Kidney glomerular epithelial cell (primary cell): ENCODE results near the gene DIP2B.
A peak's percentile ranks its signal among the peaks of the same experiment; 100 is the strongest.
"Not testable (repeated sequence)": the region's sequence is repeated elsewhere in the genome, so short reads cannot be mapped to it uniquely, and the experiment has no call there.

ENCODE experiments used
- DNase-seq: peaks from one replicate; lab custom pipeline; 2025; lab: John Stamatoyannopoulos, UW

The DIP2B gene

DNA sequence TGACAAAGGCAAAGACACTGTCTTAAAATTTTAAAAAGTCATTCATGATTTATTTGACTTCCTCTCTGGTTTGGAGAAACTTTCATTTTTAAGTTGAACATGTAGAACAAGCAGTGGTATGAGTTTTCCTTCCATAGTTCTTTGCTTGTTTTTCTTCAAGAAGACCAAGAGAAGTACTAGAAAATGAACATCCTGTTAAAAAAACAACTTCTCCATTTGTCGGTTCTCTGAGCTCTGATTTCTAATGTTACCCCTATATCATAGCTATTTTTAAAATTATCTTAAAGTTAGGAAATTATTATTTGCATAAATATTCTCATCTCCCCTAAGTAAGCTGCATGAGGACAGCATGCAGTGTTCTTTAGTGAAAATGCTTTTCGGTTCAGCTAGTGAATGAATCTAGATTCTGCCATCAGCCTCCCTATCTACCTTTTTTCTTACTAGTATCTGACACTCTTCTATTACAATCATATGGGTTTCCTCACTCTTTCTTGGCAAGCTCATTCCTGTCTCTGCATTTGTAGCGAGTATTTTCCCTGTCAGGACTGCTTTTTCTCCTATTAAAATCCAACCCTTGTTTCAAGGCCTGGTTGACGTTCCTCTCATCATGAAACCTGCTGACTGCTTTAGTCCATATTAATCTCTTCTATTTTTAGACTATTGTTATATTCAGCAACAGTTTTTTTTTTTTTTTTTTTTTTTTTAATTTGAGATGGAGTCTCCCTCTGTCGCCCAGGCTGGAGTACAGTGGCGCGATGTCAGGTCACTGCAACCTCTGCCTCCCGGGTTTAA lies 15.8 kb downstream of the DIP2B start:
- DNase-seq: no peak

DNA sequence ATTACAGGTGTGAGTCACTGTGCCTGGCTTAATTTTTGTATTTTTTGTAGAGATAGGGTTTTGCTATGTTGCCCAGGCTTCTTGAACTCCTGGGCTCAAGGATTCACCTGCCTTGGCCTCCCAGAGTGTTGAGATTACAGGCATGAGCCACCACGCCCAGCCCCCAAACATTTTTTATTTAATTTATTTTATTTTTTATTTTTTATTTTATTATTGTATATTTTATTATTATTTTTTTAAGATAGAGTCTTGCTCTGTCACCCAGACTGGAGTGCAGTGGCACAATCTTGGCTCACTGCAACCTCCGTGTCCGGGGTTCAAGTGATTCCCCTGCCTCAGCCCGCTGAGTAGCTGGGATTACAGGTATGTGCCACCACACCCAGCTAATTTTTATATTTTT lies 17.0 kb downstream of the DIP2B start:
- not testable (repeated sequence) for DNase-seq

DNA sequence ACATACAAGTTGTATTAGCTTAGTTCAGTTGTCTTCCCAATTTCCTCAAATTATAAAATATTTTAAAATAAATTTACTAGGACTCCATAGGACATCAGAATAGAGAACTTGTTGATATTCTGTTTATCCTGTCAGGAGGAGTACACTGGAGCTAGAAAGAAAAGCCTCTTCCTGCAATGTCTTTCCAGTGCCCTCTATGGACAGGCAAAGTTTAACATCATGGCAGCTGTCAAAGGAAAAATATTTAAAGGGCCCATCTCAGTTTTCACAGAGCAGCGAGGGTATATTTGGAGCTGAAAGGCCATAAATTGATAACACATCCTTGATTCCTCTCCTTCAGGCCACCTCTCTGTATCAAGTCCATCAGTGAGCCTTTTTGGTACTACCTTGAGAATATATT lies 19.0 kb downstream of the DIP2B start:
- DNase-seq: no peak

DNA sequence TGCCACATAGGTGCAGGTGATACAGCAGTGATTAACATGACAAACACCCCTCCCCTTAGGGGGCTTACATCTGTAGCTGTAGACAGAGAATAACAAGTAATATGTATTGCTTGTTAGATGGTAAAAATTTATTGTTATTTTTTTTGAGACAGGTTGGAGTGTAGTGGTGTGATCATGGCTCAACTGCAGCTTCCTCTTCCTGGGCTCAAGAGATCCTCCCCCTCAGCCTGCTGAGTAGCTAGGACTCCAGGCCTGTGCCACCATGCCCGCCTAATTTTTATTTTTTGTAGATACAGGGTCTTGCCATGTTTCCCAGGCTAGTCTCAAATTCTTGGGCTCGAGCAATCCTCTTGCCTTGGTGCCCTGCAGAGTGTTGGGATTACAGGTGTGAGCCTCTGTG lies 19.8 kb downstream of the DIP2B start:
- no peak for DNase-seq

DNA sequence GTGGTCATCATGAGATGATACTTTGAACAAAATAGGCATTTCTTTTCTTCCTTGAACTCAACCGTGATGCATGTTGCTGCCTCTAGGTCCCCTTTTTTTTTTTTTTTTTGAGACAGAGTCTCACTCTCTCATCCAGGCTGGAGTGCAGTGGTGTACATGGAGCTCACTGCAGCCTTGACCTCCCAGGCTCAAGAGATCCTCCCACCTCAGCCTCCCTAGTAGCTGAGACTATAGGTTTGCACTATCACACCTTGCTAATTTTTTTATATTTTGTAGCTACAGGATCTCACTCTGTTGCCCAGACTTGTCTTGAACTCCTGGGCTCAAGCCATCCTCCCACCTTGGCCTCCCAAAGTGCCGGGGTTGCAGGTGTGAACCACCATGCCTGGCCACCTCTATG lies 20.6 kb downstream of the DIP2B start:
- no peak for DNase-seq

DNA sequence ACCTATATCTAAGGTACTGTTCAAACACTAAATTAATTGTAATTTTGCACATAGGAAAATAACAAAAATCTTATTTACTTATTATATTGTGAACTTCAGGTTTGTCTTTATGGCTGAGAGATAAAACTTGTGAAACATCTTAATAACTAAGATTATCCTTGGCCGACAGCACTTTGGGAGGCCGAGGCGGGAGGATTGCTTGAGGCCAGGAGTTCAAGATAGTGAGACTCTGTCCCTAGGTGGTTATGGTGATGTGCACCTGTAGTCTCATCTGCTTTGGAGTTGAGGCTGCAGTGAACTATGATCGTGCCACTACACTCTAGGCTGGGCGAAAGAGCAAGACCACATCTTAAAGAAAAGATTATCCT lies 22.6 kb downstream of the DIP2B start:
- no peak for DNase-seq

DNA sequence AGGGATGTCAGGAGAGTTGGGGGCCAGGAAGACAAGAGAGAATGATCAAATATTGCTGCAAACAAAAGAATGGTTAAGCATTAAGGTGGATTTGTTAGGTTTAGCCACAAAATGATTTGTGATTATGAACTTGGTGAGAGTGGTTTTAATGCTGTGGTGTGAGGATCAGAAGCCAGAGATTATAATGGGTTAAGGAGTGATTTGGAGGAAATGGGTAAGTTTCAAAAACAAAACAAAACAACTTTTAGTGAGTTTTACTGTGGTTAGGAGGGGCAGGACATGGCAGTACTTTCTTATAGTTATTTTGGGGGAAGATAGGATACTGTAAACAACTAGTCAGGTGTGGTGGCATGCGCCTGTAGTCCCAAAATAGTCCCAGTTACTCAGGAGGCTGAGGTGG lies 24.0 kb downstream of the DIP2B start:
- DNase-seq: no peak

DNA sequence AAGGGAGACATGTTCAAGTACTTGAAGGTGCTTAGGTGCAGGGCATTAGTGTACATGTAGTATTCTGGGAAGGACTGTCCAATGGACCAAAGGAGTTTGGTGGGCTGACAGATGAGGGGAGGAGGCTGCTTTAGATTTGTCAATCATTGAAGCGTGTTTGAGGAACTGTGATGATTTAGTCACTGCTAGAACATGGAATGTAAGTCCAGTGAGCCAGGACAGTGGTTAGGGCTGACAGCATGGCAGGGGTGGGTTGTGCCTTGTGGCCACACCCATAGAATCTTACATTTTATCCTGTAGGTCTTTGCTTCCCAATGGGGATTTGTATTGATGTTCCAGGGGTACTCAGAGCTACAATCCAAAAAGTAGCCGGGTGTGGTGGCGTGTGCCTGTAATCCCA lies 24.6 kb downstream of the DIP2B start:
- no peak for DNase-seq

DNA sequence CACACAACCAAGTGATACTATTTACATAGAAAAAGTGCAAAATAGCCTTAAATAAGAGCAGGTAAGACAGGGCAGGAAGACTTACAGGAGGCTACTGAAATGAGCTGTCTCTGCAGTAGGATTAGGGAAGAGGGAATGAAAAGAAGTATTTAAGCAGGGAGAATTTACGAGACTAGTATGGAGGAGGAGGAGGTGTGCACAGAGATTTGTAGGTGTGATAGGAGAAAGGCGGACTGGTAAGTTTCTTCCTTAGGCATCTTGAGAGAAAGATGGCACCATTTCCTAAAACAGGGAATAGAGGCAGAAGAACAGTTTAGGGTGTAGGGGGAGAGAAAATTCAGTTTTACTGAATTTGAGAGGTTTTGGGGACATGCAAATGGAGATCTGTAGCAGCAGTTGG lies 25.7 kb downstream of the DIP2B start:
- DNase-seq: no peak

DNA sequence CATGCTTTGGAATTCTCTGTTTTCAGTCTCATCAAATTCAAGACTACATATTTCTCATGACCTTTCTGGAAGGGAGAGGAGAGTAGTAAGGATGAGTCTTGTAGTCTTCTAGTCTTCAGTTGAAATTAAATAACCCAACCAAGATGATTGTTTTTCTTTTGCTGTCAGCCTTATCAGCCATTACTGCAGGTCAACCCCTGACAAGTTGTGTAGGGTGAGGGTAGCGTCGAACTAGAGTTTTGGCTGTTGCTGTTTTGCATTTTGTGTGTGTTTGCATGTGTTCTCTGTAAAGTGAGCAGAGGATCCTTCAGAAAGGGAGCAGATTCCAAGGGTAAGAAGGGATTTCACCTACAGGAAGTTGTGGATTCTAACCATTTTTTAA lies 28.4 kb downstream of the DIP2B start:
- peak; percentile 60 for DNase-seq

DNA sequence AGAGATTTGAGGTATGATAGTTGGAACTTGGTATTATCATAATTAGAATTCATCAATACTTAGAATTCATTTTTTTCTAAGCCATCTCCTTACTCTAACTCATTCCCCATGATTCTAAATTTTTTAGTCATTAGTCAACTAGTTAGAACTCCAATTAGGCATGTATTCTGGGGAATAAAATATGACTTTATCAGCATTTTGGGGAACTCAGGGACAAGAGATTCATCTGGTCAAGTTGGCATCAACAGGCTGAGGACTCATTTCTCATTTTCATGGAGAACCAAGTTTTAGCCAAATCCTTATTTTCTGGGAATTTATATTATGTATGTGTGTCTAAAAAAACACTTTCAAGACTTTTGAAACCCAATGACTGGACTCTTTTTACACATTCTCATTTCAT lies 29.2 kb downstream of the DIP2B start:
- DNase-seq: no peak

DNA sequence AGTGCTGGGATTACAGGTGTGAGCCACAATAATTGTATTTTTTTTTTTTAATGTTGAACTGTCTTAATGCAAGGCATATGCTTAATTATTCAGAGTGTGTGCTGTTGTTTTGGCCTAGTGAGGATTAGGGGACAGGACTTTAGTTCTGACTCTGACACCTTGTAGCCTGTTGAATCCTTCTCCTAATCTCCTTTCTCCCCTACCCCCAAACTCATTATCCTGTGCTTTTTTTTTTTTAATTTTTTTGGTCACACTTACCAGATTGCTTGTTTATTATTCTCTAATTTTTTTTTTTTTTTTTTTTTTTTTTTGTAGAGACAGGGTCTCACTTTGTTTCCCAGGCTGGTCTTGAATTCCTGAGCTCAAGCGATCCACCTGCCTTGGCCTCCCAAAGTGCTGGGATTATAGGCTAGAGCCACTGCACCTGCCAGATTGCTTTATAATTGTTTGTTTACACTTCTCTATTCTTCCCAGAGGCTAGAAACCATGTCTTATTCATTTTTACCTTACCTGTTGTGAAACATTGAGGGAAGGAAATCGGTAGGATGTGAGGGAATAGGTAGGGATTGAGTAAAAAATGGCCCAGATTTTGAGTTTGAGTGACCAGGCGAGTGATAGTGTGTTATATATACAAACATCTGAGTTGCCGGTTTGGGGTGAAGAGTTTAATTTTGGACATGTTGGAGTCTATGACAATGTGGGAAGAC lies 32.2 kb downstream of the DIP2B start:
- DNase-seq: no peak

DNA sequence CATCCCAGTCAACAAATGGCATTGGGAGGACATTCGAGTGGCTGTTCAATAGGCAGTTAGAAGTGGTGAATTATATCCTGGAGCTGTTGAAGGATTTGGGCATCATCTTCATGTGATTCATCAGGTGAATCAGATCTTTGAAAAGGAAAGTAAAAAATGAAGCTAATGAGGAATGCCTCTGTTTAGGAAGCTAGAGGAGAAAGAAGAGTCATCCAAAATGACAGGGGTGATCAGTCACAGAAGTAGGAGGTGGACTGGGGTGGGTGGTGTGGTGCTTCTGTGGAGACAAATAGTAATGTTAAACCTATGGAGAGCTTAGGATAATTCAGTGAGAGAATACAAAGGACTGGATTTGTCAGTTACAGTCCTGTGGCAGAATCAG lies 32.7 kb downstream of the DIP2B start:
- peak; percentile 75 for DNase-seq

DNA sequence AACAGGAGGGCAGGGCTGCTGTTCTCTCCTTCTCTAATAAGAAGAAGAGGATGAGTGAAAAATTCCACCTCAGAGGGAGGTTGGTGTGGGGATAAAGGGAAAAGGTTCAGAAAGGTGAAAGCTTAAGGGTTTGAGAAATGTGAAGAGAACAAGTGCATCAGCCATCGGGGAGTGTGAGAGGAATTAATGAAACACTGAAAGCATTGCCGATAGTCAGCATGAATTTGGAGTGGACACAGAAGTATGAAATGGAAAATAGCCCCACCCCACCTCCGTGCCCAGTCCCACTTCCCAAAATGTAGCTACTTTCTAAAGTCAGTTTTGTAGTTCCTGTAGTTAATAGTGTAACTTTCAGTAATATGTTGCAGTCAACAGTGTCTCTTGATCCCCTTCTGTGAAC lies 33.4 kb downstream of the DIP2B start:
- DNase-seq: no peak

DNA sequence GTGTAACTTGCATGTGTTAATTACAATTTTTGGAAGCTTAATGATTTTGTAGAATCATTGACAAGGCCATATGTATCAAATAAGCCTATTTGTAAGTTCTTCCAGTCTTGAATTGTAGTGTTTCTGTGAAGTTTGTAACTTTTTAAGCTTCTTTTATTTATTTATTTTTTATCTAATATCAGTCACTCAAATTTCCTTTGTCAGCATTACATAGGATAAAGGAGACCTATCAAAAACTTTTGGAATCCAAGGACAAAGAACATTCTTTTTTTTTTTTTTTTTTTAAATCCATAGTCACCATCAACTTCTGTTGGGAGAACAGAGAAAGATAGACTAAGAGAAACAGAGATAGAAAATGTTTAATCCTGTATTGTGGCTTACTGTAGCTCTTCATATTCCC lies 36.4 kb downstream of the DIP2B start:
- no peak for DNase-seq

DNA sequence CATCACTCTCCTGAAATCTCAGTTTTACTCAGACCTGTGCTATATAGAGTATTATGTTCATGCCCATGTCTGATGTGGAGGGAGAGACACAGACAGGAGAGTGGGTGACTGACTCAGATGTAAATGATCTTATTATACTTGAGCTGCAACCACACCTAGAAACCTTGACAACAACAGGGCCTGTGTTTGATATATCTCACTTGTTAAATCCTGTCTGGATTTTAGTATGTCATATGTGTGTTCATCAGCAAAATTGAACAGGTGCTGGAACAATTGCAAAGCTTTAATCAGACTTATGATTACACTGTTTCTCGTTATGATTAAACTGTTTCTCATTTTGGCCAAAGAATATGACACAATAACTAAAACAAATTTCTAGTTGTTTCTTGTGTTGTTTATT lies 37.7 kb downstream of the DIP2B start:
- DNase-seq: peak; percentile 70

DNA sequence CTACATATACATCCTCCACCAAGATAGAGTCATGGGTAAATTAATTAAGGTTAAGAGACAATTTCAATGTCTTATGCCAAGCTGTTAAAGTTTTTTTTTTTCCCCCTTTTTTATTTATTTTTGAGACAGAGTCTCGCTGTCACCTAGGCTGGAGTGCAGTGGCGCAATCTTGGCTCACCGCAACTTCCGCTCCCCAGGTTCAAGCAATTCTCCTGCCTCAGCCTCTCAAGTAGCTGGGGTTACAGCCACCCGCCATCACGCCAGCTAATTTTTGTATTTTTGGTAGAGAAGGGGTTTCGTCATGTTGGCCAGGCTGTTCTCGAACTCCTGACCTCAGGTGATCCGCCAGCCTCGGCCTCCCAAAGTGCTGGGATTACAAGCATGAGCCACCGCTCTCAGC lies 38.4 kb downstream of the DIP2B start:
- not testable (repeated sequence) for DNase-seq

DNA sequence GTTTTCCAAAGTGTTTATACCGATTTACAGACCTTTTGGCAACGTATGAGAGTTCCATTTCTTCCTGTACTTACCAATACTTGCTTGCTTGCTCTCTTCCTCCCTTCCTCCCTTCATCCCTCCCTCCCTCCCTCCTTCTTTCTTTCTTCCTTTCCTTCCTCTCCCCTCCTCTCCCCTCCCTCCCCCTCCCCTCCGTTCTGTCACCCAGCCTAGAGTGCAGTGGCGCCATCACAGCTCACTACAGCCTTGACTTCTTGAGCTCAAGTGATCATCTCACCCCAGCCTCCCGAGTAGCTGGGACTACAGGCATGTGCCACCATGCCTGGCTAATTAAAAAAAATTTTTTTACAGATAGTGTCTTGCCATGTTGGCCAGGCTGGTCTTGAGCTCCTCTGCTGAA lies 40.4 kb downstream of the DIP2B start:
- no peak for DNase-seq

DNA sequence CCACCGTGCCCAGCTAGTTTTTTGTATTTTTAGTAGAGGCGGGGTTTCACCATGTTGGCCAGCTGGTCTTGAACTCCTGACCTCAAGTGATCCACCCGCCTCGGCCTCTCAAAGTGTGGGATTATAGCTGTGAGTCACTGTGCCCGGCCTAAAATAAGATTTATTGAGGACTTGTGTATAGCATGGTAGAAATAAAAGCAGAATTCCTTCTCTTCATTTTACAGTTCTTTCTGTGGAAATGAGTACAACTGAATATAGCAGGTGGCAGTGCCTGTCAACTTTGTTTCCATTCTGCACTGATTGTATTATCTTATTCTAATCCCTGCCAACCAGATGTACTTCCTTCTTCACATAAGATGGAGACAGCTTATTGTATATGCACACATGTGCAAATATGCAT lies 41.0 kb downstream of the DIP2B start:
- DNase-seq: no peak

DNA sequence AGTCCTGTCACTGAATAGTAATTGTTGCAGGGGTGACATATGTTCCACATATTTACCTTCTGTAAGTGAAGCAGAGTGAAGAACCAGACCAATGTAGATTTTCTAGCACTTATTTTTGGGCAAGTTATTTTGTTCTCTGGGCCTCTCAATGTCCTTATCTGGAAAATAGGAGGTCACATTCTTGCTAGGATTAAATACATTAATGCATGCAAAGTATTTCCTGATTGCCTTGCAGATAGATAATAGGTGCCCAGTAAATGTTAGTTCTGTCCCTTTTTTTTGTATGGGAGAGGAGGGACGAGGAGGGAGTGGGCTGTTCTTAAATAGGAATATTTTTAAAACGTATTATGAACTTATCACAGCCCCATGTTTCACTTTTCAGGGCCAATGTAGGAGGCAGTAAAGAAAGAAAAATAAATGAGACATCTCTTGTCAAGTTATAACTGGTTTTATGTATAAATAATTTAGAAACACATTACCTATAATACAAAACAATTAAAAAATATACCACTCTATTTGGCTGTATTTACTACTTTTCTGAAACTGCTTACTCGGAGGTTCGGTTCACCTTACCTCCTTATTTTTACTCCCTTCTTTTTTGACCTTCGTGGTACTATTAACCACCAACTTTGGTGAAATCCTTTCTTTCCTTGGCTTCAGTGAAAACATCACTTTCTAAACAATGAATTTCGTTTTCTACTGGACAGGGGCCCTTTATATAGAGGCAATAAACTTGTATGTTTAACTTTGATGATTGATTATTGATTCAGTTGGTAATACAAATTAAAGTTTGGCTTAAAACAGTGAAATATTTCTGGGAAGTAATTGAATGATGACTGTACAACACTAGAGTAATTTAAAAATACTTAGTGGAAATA lies 41.9 kb downstream of the DIP2B start:
- DNase-seq: no peak

DNA sequence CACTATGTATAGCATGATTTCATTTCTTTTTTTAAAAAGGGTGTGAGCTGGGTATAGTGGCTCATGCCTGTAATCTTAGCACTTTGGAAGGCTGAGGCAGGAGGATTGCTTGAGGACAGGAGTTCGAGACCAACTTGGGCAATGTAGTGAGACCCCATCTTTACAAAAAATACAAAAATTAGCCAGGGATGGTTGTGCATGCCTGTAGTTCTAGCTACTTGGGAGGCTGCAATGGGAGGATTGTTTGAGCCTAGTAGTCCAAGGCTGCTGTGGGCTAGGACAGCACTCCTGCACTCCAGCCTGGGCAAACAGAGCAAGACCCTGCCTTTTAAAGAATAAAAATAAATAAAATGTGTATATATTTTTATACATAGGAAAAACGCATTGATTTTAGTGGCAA lies 43.0 kb downstream of the DIP2B start:
- DNase-seq: no peak

DNA sequence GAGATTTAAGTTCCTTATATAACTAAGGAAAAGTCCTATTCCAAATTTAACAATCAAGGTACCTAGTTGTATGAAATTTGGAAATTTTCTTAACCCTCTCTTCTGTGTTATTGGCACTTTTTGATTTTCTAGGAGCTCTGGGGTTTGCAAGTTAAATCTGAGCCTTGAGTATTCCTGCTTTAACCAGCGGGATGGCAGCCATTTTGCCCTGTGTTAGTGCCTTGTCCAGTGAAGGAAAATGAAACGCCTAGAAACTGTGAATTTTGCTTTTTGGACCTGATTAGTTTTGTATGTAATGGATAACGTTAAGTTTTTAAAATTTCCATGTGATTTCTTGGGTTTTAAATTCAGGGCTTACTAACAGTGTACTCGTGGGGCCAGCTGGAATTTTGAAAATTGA lies 45.1 kb downstream of the DIP2B start:
- no peak for DNase-seq
